PC-3 (cell line): ENCODE data around the gene NBPF19.
"Not testable (repeated sequence)": the region's sequence is repeated elsewhere in the genome, so short reads cannot be mapped to it uniquely, and the experiment has no call there.

Experiments used
- EZH2 ChIP-seq: fragments of 300-600 bp; sonication (generic); IDR thresholded peaks from one replicate; pipeline ENCODE4 v1.6.1; 2017; ENCODE audit warnings: antibody characterized with exemption, mild to moderate bottlenecking, low read length; ENCODE audit not compliant: unreplicated experiment
- EZH2phosphoT487 ChIP-seq: fragments of 300-600 bp; sonication (generic); IDR thresholded peaks from 2 replicates; pipeline ENCODE4 v1.6.1; 2018; ENCODE audit warnings: mild to moderate bottlenecking, antibody characterized with exemption, low read length, borderline replicate concordance
- TF ChIP-seq, protein P1 (sequence below): fragments of 300-600 bp; sonication (generic); conservative IDR thresholded peaks from 2 replicates; pipeline ENCODE4 v1.5.1; 2017; ENCODE audit warnings: antibody characterized with exemption, low read depth, mild to moderate bottlenecking, low read length

DNA sequence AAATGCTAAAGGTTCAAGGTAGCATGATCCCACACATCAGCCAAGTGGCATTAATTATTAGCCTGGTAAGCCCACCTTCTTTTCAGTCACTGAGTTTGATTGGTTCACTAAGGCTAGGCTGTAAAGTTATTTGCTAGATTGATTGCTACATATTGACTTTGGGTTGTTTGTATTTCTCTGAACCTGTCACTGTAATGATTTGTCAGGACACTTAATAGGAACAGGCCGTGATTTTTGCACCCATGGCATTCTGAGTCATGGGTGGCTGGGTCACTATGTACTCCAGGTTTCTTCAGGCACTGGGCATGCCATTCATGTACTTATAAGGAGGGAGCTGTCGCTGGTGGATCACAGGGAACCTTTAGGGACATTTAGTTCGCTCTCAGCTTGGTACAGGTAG lies 46.5 kb upstream of the NBPF19 start:
- TF ChIP-seq, protein P1, sequence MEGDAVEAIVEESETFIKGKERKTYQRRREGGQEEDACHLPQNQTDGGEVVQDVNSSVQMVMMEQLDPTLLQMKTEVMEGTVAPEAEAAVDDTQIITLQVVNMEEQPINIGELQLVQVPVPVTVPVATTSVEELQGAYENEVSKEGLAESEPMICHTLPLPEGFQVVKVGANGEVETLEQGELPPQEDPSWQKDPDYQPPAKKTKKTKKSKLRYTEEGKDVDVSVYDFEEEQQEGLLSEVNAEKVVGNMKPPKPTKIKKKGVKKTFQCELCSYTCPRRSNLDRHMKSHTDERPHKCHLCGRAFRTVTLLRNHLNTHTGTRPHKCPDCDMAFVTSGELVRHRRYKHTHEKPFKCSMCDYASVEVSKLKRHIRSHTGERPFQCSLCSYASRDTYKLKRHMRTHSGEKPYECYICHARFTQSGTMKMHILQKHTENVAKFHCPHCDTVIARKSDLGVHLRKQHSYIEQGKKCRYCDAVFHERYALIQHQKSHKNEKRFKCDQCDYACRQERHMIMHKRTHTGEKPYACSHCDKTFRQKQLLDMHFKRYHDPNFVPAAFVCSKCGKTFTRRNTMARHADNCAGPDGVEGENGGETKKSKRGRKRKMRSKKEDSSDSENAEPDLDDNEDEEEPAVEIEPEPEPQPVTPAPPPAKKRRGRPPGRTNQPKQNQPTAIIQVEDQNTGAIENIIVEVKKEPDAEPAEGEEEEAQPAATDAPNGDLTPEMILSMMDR: not testable (repeated sequence)
- not testable (repeated sequence) for TF ChIP-seq EZH2, EZH2phosphoT487
